Fibroblast of villous mesenchyme (primary cell): ENCODE measurements around the gene KCNAB2. TPM values are rescaled to one million over a fixed set of nuclear protein-coding genes. Genes with fewer than 3 reads are reported as not detected.

Experiments used
- DNase-seq: peaks from one replicate; pipeline ENCODE4 v3.0.0-alpha.2; 2010; ENCODE audit warnings: low read depth
- H3K4me3 ChIP-seq: 2 replicates; pipeline ENCODE4 v1.5.1; 2011; ENCODE audit warnings: low read depth, mild to moderate bottlenecking, low read length
- CTCF ChIP-seq: IDR thresholded peaks from 2 replicates; pipeline ENCODE4 v1.5.1; 2012; ENCODE audit warnings: low read depth, mild to moderate bottlenecking, low read length; ENCODE audit not compliant: insufficient read depth
- total RNA-seq: library from RNA; depleted of rRNA; stranded (reverse); fragments of >200 nt; gene quantifications from 2 replicates; pipeline ENCODE4 v1.2.3, GENCODE V29; 2012

The KCNAB2 gene
- total RNA-seq, 1 donor, result 2.6 TPM

GRCh38 chr1:6045110-6045502 lies 582 bp upstream of the KCNAB2 start:
- DNase-seq, result no peak
- no peak for TF ChIP-seq CTCF
- H3K4me3 ChIP-seq, result no peak overlapping the region

- TF ChIP-seq CTCF, result no peak
- DNase-seq, result no peak
- no peak overlapping the region for H3K4me3 ChIP-seq
Measured at GRCh38 chr1:6046279-6046678, 591 bp downstream of the KCNAB2 start.

GRCh38 chr1:6048179-6048867 lies 2.6 kb downstream of the KCNAB2 start:
- DNase-seq, result no peak
- TF ChIP-seq CTCF, result no peak
- no peak overlapping the region for H3K4me3 ChIP-seq

GRCh38 chr1:6049419-6049818 lies 3.7 kb downstream of the KCNAB2 start:
- no peak for TF ChIP-seq CTCF
- no peak for DNase-seq
- no peak overlapping the region for H3K4me3 ChIP-seq

- no peak for DNase-seq
- TF ChIP-seq CTCF, result no peak
- H3K4me3 ChIP-seq, result no peak overlapping the region
Measured at GRCh38 chr1:6051423-6051822, 5.7 kb downstream of the KCNAB2 start.

- DNase-seq, result peak; percentile 76
- no peak overlapping the region for H3K4me3 ChIP-seq
- peak; percentile 53 for TF ChIP-seq CTCF
Measured at GRCh38 chr1:6052543-6053205, 7.0 kb downstream of the KCNAB2 start.
